ENCODE results near the gene SORCS2. TPM values are rescaled to one million over a fixed set of nuclear protein-coding genes. Genes with fewer than 3 reads are reported as not detected.

SORCS2 gene
- total RNA-seq, 4 donors from 2014 or later, result 1.1 to 2.5 (median 2.0) TPM

DNA sequence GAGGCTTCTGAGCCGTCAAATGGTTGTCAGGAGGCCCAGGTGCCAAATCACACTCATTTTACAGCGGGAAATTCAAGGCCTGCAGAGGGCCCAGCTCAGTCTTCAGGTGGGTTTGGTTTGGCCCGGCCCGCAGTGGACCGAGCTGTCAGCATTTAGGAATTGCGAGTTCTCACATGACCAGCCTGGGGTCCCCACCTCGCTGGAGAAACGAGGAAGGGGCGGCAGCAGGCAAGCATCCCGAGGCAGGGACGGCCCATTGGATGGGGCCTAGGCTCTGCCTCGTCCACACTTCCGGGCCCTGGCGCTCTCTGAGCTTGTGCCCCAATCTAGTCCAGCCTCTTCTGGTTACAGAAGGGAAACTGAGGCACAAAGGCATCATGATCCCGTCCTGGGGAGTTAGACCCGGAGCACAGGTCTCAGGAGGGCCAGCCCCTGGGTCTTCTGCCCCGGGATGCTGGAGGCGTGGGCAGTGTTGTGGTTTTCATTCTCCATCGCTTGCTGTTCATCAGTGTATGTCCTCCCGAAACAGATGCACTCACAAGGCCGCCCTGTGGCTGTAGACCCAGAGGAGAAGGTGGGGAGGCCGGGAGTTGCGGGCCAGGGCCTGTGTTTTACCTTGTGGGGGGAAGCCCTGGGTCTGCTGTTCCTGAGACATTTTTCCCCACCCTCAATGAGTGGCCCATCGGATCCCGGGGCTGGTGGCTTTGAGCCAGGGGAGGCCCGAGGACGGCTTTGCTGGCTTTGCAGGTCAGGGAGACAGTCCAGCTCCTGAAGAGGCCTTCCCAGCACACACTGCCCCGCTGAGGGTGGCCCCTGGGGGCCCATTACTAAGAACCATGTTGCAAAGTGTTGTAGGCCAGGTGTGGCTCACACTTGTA lies 233.5 kb downstream of the SORCS2 start:
- no peak for DNase-seq
- intact Hi-C loops (cut with DNase I), result no loop called here
- WGBS, 2 donors, result 69 to 87% methylated on average over 6 to 8 of the region's 28 CpGs
- H3K4me3 ChIP-seq, result peak overlapping the region in 1 of 4 donors; percentile 17
- H3K9me3 ChIP-seq, result no peaks in the 10 kb centered on the region
- peaks cover 0 to 25% (median 6%) of the 10 kb centered on the region in 3 donors for H3K4me1 ChIP-seq
- no peak overlapping the region for H3K27ac ChIP-seq
- H3K36me3 ChIP-seq, result no peaks in the 10 kb centered on the region
- H3K27me3 ChIP-seq, result peaks cover 0 to 11% (median 0%) of the 10 kb centered on the region in 4 donors
- TF ChIP-seq, protein P1, sequence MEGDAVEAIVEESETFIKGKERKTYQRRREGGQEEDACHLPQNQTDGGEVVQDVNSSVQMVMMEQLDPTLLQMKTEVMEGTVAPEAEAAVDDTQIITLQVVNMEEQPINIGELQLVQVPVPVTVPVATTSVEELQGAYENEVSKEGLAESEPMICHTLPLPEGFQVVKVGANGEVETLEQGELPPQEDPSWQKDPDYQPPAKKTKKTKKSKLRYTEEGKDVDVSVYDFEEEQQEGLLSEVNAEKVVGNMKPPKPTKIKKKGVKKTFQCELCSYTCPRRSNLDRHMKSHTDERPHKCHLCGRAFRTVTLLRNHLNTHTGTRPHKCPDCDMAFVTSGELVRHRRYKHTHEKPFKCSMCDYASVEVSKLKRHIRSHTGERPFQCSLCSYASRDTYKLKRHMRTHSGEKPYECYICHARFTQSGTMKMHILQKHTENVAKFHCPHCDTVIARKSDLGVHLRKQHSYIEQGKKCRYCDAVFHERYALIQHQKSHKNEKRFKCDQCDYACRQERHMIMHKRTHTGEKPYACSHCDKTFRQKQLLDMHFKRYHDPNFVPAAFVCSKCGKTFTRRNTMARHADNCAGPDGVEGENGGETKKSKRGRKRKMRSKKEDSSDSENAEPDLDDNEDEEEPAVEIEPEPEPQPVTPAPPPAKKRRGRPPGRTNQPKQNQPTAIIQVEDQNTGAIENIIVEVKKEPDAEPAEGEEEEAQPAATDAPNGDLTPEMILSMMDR (IDR thresholded peaks at IDR 0.05), result no peak
- no peak for TF ChIP-seq POLR2A (IDR thresholded peaks at IDR 0.05)

DNA sequence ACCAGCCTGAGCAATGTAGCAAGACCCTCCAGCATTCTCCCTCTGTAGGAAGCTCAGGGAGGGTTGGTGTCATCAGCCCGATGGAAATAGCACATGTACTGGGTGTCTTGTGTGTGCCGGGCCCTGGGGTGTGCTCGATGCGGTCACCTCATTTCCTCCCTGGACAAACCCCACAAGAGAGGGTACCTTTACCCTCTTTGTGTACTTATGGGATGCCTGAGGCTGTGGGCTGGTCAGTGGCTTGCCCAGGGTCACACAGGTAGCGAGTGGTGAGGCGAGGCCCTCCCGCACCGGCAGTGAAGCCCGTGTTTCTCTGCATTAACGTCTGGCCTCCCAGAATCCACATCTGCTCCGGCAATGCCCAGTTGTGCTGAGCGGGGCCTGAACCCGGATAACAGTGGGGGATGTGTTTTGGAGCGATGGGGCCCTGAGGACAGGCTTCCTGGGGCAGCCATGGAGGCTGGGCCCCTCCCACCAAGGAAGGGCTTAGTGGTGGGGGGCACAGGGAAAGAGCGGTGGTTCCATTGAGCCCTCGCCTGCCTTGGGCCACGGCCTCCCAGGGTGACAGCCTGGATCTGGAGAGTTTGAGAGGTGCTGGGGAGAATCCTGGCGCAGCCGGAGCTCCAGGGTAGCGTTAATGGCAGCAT lies 234.3 kb downstream of the SORCS2 start:
- Histone ChIP-seq H3K27ac (no peak overlapping the region), H3K4me1 (peaks cover 0 to 30% (median 6%) of the 10 kb centered on the region in 3 donors), H3K9me3 (no peaks in the 10 kb centered on the region), H3K27me3 (peaks cover 0 to 8% (median 0%) of the 10 kb centered on the region in 4 donors), H3K36me3 (no peaks in the 10 kb centered on the region), H3K4me3 (no peak overlapping the region)
- intact Hi-C loops (cut with DNase I), result no loop called here
- TF ChIP-seq POLR2A (IDR thresholded peaks at IDR 0.05), result no peak
- TF ChIP-seq, protein P1 (IDR thresholded peaks at IDR 0.05), result no peak
- WGBS, 2 donors, result 98% methylated on average over 7 of the region's 20 CpGs; no CpG with 5 or more reads in 1 of the 2 donors
- no peak for DNase-seq

DNA sequence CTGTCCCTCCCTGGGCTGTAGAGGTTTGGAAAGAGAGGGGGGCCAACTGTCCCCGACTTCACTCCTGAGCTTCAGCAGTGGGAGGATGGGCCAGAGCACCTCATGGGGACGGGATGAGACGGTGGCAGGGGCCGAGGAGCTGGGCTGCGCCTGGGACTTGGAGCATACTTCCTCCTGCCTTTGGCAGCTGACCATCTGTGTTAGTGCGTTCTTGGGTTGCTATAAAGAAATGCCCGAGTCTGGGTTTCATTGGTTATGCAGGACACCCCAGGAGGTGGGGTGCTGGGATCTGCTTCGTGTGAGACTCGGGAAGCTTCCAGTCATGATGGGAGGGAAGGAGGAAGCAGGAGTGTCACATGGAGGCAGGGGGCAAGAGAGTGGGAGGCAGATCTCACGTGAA lies 235.0 kb downstream of the SORCS2 start:
- H3K9me3 ChIP-seq, result no peaks in the 10 kb centered on the region
- H3K27me3 ChIP-seq, result peaks cover 0 to 1% (median 0%) of the 10 kb centered on the region in 4 donors
- no peak overlapping the region for H3K4me3 ChIP-seq
- intact Hi-C loops (cut with DNase I), result no loop called here
- H3K36me3 ChIP-seq, result no peaks in the 10 kb centered on the region
- H3K4me1 ChIP-seq, result peaks cover 2 to 37% (median 6%) of the 10 kb centered on the region in 3 donors
- 75 to 81% methylated on average over 2 to 9 of the region's 10 CpGs for WGBS, 2 donors
- TF ChIP-seq, protein P1 (IDR thresholded peaks at IDR 0.05), result no peak
- no peak for TF ChIP-seq POLR2A (IDR thresholded peaks at IDR 0.05)
- no peak for DNase-seq
- no peak overlapping the region for H3K27ac ChIP-seq

DNA sequence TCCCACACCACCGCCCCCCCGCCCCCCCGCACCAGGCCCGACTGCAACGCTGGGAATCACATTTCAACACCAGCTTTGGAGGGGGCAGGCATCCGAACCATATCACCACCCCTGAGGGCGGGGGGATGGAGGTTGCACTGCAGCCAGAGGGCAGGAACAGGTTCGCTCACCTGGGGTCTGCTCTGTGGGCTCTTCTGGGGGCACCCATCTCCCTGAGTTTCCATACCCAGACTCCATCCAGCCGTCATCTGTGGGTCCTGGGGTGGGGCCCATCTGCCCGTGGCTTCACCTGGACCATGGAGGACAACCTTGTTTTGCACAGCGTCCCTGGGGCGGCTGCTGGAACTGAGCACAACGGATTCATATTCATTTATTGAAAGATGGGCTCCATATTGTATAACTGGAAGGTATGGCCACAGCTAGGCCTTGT lies 235.5 kb downstream of the SORCS2 start:
- intact Hi-C loops (cut with DNase I), result no loop called here

More for the DNA sequence above, 235.5 kb downstream of the SORCS2 start:
- Histone ChIP-seq H3K9me3 (no peaks in the 10 kb centered on the region), H3K4me1 (peaks cover 2 to 37% (median 6%) of the 10 kb centered on the region in 3 donors), H3K27me3 (no peaks in the 10 kb centered on the region), H3K4me3 (no peak overlapping the region), H3K27ac (no peak overlapping the region), H3K36me3 (no peaks in the 10 kb centered on the region)
- 60 to 97% methylated on average over 2 to 5 of the region's 13 CpGs for WGBS, 2 donors
- TF ChIP-seq, protein P1 (IDR thresholded peaks at IDR 0.05), result no peak
- DNase-seq, result no peak

Data from esophagus squamous epithelium (tissue), 5 donors.